HTR-8/SVneo (cell line): ENCODE results near the gene ARHGEF19.
"Not testable (repeated sequence)": the region's sequence is repeated elsewhere in the genome, so short reads cannot be mapped to it uniquely, and the experiment has no call there.

ENCODE experiments used
- DNase-seq: peaks from one replicate; pipeline ENCODE4 v3.0.0; 2011; ENCODE audit warnings: low spot score, mixed read lengths; ENCODE audit not compliant: insufficient read length
- FAIRE-seq: peaks from 2 replicates; lab custom pipeline; 2011; peaks lifted over from hg19 to GRCh38; lab: Jason Lieb, UNC

The ARHGEF19 gene

GRCh38 chr1:16172964-16173446, 39.4 kb downstream of the ARHGEF19 start:
- DNase-seq (no peak), FAIRE-seq (no peak)

DNA sequence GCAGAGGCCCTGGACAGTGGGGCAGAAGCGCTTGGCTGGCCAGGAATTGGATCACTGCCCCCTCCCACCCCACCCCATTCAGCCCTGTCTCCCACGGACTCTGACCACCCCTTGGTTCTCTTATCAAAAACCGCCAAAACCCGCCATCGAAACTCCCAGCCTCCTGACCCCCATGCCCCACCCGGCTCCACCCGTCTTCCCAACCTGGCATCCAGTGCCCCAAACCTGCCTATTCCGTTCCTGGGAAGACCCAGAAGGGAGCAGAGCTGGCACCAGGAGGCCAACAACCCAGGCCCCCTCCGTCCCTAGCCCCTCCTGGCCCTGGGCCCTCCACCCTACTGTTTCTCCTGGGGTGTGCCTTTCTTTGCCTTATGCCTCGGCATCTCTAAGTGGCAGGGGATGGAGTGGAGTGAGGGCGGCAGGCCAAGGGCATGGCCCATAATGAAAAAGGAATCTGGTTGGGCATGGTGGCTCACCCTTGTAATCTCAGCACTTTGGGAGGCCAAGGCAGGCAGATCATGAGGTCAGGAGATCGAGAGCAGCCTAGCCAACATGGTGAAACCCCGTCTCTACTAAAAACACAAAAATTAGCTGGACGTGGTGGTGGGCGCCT, 40.1 kb downstream of the ARHGEF19 start:
- FAIRE-seq, result no peak
- DNase-seq, result no peak

DNA sequence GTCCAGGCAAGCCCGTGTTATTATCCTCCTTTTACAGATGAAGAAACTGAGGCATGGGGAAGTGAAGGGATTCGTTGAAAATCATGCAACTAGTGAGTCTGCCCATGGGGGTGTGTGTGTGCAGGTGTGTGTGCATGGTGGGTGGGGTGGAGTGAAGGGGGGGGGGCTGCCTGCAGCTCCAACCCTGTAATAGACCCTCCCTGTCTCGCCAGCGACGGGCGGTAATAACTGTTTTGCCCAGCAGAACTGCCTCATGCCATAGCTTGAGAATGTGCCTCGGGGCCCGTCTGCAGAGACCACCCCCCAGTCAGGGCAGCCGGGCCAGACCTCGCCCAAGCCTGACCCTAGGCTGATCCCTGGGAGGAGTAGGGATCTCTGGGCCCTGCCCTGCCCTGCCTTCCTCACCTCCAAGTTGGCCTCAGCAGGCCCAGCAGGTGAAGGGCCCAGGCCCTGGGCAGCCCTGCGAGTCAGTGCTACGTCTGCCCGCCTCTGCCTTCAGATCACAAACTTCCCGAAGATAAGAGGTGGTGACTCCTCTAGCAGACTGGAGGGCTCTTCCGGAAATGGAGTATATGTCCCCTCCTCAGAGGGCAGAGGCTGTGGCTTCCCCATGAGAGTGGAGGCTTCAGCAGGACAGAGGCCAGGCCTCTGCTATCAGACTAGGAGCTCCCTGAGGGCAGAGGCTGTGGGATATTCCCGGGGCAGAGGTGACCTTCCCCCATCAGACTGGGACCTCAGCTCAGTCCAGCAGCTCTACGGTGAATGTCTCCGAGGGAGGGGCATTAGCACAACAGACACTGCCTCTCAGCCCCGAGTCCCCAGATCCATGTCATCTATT, 40.9 kb downstream of the ARHGEF19 start:
- FAIRE-seq (no peak), DNase-seq (no peak)

GRCh38 chr1:16170283-16170673, 42.2 kb downstream of the ARHGEF19 start:
- no peak for FAIRE-seq
- DNase-seq, result no peak

DNA sequence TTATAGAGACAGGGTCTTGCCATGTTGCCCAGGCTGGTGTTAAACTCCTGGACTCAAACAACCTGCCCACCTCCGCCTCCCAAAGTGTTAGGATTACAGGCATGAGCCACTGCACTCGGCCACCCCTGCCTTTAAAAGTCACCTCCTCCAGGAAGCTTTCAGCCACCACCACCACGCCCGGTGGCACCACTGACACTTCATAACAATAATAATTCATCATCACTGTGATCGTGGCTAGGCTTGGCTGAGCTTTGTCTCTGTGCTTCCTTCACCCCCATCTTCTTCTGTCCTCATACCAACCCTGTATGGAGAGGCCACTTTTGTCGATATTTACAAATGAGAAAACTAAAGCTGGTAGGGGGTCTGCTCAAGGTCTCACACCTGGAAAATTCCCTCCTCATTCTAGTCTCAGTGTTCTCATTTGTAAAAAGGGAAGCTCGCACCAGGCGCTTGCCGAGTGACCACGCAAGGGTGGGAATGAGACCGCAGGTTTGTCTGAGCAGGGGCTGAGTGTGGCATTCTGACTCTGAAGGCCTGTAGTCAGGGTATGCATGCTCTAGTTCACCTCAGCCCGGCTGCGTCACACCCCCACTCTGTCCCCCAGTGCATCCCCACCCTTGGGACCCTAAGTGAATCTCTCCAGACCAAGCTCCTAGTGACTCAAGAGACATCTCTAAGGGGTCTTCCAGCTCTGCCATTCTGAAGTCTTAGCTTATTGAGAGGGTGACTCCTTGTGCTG, 43.7 kb downstream of the ARHGEF19 start:
- FAIRE-seq (no peak), DNase-seq (no peak)

GRCh38 chr1:16168144-16168495, 44.3 kb downstream of the ARHGEF19 start:
- DNase-seq, FAIRE-seq: not testable (repeated sequence)

GRCh38 chr1:16167331-16168143, 44.9 kb downstream of the ARHGEF19 start:
- FAIRE-seq, result no peak
- peak; percentile 57 for DNase-seq

GRCh38 chr1:16166117-16166516, 46.3 kb downstream of the ARHGEF19 start:
- DNase-seq, result no peak
- FAIRE-seq, result no peak

DNA sequence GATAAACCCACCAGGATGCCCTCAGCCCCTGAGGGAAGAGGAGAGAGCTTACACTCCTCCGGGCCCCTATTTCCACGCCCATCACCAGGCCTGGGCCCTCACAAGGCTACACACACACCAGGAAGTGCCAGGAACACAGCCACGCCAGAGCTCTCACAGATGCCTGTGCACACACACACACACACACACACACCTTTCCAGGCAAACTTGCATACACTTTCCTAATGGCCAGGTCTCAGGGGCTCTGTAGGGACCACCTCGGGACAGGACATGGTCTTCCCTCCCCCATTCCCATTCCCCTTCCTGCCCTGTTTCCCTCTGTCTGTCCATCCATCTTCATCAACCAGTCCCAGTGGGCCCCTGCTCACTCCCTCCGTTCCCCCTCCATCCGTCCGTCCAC, 46.9 kb downstream of the ARHGEF19 start:
- DNase-seq (no peak), FAIRE-seq (no peak)

- no peak for DNase-seq
- no peak for FAIRE-seq
Observed at GRCh38 chr1:16165073-16165364, 47.4 kb downstream of the ARHGEF19 start.

DNA sequence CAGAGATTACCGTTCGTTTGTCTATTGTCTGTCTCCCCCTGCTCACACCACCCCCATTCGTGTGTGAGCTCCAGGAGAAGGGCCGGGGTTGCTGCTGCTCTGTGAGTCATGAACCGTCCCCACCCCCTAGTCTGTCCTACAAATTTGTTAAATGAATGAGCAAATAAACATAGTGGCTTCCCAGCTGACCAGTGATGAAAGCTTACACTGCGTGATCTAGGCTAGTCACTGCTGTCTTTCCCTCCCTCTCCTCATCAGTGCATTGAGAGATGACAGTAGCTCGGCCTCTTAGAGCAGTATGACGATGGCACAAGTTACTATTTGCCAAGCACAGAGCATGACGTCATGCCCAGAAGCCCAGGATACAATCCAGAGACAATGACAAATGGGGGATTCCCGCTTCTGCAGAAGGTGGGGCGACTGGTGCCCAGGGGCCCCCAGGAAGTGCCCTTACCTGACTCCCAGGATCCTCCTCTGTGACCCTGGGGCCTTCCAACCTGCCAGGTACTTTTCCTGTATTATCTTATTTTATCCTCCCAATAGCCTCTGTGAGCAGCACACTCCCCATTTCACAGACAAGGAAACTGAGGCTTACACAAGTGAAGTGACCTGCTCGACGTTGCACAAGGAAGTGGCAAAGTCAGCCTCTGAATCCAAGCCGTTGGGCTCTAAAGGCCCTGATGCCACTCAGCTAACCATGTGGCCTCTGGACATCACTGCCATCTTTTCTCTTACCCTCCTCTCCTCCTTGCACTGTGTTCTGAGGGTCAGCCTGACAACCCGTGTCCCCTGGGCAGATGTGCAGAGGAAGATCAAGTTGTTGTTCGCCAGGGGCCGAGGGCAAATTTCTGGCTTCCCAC, 48.0 kb downstream of the ARHGEF19 start:
- peak; percentile 78 for FAIRE-seq
- peak; percentile 75 for DNase-seq

DNA sequence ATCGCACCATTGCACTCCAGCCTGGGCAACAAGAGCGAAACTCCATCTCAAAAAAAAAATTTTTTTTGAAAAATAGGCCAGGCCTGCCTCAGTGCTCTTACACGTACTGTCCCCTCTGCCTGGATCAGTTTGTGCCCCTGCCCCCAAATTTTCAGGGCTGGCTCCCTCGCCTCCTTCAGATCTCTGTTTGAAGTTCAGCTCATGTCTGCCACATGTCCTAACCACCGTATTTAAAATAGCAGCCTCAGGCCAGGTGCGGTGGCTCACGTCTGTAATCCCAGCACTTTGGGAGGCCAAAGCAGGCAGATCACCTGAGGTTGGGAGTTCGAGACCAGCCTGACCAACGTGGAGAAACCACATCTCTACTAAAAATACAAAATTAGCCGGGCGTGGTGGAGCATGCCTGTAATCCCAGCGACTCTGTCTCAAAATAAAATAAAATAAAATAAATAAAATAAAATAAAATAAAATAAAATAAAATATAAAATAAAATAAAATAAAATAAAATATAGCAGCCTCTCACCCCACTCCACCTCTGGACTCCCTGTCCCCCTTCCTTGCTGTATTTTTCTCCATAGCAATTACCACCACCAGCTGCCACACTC, 48.7 kb downstream of the ARHGEF19 start:
- not testable (repeated sequence) for FAIRE-seq

GRCh38 chr1:16162163-16162822, 50.2 kb downstream of the ARHGEF19 start:
- DNase-seq (no peak), FAIRE-seq (no peak)

More for the DNA sequence above, 48.7 kb downstream of the ARHGEF19 start:
- DNase-seq, result not testable (repeated sequence)

DNA sequence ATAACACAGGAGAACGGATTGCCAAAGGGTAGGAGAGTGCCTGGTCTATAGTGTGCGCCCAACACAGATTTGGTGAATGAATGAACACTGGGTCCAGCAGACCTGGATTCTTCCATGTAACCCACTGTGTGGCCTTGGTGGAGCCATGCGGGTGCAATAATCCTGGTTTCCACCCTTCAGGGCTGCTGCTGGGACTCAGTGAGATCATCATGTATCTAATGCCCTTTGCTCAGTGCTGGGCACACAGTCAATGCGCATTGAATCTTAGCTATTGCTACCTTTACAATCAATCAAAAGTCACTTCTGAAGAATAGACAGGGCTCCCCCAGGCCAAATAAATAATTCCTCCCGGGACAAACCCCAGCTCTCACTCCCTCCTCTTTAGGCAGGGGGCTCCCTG, 50.7 kb downstream of the ARHGEF19 start:
- FAIRE-seq (no peak), DNase-seq (no peak)

- DNase-seq, result no peak
- no peak for FAIRE-seq
Observed at GRCh38 chr1:16158993-16159831, 53.2 kb downstream of the ARHGEF19 start.

- no peak for DNase-seq
- no peak for FAIRE-seq
Observed at GRCh38 chr1:16158025-16158424, 54.4 kb downstream of the ARHGEF19 start.

GRCh38 chr1:16156848-16157495, 55.5 kb downstream of the ARHGEF19 start:
- DNase-seq, result no peak
- FAIRE-seq, result peak; percentile 38
